Measurements from ENCODE around the gene RUSC2.
"Not testable (repeated sequence)": the region's sequence is repeated elsewhere in the genome, so short reads cannot be mapped to it uniquely, and the experiment has no call there.

RUSC2 gene, protein sequence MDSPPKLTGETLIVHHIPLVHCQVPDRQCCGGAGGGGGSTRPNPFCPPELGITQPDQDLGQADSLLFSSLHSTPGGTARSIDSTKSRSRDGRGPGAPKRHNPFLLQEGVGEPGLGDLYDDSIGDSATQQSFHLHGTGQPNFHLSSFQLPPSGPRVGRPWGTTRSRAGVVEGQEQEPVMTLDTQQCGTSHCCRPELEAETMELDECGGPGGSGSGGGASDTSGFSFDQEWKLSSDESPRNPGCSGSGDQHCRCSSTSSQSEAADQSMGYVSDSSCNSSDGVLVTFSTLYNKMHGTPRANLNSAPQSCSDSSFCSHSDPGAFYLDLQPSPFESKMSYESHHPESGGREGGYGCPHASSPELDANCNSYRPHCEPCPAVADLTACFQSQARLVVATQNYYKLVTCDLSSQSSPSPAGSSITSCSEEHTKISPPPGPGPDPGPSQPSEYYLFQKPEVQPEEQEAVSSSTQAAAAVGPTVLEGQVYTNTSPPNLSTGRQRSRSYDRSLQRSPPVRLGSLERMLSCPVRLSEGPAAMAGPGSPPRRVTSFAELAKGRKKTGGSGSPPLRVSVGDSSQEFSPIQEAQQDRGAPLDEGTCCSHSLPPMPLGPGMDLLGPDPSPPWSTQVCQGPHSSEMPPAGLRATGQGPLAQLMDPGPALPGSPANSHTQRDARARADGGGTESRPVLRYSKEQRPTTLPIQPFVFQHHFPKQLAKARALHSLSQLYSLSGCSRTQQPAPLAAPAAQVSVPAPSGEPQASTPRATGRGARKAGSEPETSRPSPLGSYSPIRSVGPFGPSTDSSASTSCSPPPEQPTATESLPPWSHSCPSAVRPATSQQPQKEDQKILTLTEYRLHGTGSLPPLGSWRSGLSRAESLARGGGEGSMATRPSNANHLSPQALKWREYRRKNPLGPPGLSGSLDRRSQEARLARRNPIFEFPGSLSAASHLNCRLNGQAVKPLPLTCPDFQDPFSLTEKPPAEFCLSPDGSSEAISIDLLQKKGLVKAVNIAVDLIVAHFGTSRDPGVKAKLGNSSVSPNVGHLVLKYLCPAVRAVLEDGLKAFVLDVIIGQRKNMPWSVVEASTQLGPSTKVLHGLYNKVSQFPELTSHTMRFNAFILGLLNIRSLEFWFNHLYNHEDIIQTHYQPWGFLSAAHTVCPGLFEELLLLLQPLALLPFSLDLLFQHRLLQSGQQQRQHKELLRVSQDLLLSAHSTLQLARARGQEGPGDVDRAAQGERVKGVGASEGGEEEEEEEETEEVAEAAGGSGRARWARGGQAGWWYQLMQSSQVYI (N-terminal part only)

DNA sequence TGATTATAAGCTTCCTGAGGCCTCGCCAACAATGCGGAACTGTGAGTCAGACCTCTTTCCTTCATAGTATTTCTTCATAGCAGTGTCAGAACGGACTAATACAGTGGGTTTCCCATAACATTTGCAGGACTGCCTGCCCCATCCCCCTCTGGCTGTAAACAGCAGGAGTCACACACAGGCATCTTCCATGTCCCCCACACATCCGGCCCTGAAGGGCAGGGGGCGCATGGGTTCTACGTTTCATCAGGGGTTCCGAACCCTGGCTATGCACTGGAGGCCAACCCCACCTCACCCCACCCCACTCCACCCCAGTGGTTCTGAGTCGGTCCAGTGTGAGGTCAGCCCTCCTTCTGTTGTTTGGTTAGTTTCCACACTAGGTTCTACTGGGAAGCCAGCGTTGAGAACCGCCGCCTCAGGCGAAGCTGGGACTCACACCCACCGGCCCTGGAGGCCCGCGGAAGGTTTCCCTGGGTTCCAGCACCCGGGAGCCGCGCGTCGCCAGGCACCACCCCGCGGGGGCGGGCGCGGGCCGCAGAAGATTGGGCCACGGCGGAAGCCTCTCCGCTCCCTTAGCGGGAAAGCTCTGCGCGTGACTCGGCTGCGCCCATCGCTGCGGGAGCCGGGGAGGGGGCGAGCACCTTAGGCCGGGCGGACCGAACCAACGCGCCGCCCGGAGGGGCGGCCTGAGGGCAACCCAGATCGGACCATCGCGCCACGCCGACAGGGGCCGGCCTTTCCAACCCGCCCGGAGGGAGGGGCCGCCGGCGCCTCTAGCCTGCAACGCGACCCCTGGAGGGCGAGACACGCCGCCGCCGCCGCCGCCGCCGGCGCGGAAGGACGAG lies at the start of gene RUSC2:
RUSC2 (plus strand) TSS at position 799 of the 842 bp plus-strand sequence. CDS start 56,411 bp downstream, outside the sequence.
- DNase-seq (ENCODE audit: low read depth in 2 of 2), result peak; percentile 9 to 35

GRCh38 chr9:35446012-35446411 lies 43.9 kb upstream of the RUSC2 start:
- DNase-seq (ENCODE audit: low read depth in 2 of 2), result no peak

DNA sequence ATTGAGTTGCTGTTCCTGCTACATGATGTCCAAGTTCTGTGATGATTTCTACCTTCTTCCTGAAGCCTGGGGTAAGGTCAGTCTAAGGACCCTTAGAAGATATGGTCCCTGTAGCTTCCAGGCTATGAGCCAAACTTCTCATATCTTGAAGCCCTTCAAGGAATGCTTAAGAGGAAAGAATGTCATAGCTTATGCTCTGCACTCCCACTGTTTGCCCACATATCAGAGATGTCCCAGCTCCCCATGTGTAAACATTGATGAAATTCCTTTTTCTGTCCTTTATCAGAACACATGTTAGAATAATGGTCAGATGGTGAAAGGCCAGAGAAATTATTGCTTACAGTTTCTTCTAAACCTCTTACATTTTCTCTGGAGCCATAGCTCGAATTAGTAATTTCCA lies 41.4 kb upstream of the RUSC2 start:
- no peak for DNase-seq (ENCODE audit: low read depth in 2 of 2)

- no peak for DNase-seq (ENCODE audit: low read depth in 2 of 2)
These were observed 37.4 kb upstream of the RUSC2 start for GRCh38 chr9:35452481-35452880.

GRCh38 chr9:35453786-35454185 lies 36.1 kb upstream of the RUSC2 start:
- no peak for DNase-seq (ENCODE audit: low read depth in 2 of 2)

GRCh38 chr9:35464141-35465025 lies 25.5 kb upstream of the RUSC2 start:
- no peak for DNase-seq (ENCODE audit: low read depth in 2 of 2)

DNA sequence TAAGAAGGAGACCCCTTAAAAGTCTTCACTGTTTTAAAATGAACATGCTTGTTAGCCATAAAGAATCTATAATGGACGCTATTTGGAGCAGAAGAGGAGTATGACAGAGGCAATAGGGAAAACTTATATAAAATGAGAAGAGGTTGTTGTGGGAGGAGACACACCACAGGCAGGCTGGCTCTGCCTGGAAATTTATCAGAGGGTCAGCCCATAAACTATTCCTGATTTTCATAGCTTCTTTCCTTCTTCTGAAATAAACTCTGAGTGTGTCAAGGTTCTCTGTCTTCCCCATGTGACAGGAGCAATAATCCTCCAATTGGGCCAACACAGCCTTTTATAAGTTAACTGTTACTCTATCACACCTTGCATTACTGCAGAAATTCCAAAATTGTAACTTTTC lies 19.6 kb upstream of the RUSC2 start:
- no peak for DNase-seq (ENCODE audit: low read depth in 2 of 2)

DNA sequence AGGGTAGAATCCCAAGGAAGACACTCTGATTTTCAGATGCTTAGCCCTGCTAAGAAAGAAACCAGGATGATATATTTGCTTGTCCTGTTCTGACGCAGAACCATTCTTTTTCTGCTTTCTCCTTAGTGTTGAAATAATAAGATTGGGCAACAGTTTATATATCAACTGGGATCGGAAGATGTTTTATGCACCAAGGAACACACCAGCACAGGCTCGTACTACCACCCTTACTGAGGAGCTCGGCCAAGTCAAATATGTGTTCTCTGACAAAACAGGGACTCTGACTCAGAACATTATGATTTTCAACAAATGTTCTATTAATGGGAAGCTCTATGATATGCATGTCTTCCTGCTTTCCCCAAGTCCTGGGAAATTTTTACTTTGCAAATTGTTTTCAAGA lies 19.0 kb upstream of the RUSC2 start:
- no peak for DNase-seq (ENCODE audit: low read depth in 2 of 2)

DNA sequence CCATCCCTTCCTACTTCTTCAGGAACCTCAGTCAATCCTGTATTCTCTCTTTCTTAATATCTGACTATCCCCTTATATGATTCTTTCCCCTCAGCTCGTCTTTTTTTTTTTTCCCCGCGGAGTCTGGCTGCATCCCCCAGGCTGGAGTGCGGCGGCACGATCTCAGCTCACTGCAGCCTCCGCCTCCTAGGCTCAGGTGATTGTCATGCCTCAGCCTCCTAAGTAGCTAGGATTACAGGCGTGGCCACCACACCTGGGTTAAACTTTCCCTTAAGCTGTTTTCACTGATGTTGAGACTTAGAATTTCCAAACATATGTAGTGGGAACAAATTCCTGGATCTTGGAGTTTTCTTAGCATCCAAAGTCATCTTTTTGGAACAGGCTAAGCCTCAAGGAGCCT lies 13.3 kb upstream of the RUSC2 start:
- DNase-seq (ENCODE audit: low read depth in 2 of 2), result no peak

DNA sequence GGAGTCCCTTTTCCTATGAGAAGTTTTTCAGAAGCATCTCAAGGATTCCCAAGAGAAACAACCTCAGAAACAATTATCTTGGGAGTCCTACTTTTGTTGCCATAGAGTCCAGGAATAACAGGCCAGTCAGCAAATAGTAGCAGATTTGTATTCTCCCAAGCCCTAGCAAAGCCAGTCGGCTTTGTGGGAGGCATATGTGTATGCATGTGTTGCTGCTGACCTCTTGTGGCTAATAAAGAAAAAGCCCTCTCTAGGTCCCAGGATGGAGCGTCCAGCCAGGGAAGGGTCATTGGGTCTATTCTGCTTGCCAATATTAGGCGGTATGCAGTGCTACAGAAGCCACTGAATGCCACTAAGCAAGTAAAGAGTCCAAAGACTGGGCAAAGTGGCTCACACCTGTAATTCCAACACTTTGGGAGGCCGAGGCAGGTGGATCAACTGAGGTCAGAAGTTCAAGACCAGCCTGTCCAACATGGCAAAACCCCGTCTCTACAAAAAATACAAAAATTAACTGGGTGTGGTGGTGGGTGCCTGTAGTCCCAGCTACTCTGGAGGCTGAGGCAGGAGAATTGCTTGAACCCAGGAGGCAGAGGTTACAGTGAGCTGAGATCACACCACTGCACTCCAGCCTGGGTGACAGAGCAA lies 12.6 kb upstream of the RUSC2 start:
- not testable (repeated sequence) for DNase-seq (ENCODE audit: low read depth in 2 of 2)

- no peak for DNase-seq (ENCODE audit: low read depth in 2 of 2)
These were observed 11.0 kb upstream of the RUSC2 start for GRCh38 chr9:35478871-35479270.

DNA sequence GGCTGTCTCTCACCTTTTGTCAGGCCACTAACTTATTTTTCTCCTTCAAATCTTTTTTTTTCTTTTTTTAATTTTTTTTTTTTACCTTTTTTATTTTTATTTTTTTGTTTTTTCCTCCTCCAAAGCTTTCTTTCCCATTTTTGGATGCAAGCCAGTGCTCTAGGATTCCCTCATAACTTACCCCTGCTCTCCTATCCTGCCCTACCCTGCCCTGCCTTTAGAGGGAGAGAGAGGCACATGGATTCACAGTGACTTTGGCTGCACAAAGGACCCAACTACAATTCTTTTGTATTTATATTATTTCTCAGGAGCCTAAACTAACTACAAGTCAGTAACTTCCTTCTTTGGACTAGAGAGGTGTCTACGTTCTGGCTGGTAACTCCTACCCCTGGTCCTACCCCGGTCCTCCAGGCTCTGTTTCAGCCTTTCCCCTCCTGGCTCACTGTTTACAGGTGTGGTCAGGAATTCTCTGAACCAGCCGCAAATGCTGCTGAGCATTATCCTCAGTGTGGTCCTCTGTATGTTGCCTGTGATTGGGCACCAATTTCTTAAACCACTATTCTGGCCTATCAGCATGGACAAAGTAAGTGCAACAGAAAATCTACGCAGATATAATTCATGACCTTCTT lies 8.4 kb upstream of the RUSC2 start:
- DNase-seq (ENCODE audit: low read depth in 2 of 2), result no peak

GRCh38 chr9:35482071-35482470 lies 7.8 kb upstream of the RUSC2 start:
- DNase-seq (ENCODE audit: low read depth in 2 of 2), result no peak

- no peak for DNase-seq (ENCODE audit: low read depth in 2 of 2)
These were observed 5.5 kb upstream of the RUSC2 start for GRCh38 chr9:35484406-35484805.

- no peak for DNase-seq (ENCODE audit: low read depth in 2 of 2)
These were observed 2.8 kb upstream of the RUSC2 start for GRCh38 chr9:35487081-35487480.

DNA sequence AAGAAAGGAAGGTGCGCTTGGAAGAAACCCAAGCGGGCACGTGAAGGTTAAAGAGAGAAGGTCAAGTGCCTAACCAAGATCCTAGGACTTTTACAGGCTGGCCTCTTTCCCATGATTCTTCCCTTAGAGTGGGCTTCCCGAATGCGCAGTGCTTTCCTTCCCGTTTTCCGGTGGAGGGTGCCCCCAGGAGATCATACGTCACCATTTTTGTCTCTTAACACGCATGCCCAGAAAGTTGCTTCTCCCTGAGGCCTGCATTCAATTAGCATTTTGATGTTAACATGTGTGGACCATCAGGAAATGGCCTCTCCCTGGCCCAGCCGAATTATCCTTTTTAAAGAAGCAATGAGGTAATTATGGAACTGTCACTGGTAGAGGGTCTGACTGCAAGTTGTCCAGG lies 1.9 kb upstream of the RUSC2 start:
- no peak for DNase-seq (ENCODE audit: low read depth in 2 of 2)

GRCh38 chr9:35488566-35489312 lies 1.2 kb upstream of the RUSC2 start:
- DNase-seq (ENCODE audit: low read depth in 2 of 2), result no peak

GRCh38 chr9:35490155-35490909 lies 421 bp downstream of the RUSC2 start:
- DNase-seq (ENCODE audit: low read depth in 2 of 2), result no peak
